Measurements from ENCODE around the gene CDC42BPB.
"Not testable (repeated sequence)": the region's sequence is repeated elsewhere in the genome, so short reads cannot be mapped to it uniquely, and the experiment has no call there.

The CDC42BPB gene

GRCh38 chr14:103071544-103072251 is 14.3 kb upstream of the CDC42BPB start:
- no peak for DNase-seq

GRCh38 chr14:103070971-103071542 is 13.7 kb upstream of the CDC42BPB start:
- DNase-seq: no peak

DNA sequence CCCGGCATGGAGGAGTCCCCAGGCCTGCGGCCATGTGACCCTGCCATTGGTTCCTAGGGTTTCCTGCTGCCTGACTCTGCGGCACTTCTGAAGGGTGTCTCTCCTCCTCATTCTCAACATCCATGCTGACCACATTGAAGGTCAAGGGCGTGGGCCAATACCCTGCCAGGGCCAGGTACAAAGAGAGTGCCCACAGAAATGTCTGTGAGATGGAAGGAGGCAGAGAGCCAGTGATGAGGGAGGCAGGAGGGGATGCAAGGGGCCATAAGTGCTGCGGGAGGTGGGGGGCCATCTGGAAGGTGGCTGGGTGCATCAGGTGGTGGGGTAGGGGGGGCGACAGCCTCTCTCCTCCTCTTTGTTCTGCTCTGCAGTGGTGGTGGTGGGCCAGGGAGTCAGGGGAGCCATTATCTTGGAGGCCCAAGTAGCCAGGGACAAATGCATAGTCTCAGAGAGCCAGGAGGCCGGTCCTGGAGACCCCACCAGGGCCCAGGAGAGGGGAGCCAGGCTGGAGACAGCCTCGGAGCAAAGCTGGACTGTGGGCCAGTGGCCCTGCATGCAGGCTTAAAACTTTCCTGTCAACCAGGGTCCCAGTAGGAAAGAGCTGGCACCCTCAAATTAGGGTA is 13.0 kb upstream of the CDC42BPB start:
- no peak for DNase-seq

GRCh38 chr14:103068351-103069073 is 11.2 kb upstream of the CDC42BPB start:
- DNase-seq: no peak

DNA sequence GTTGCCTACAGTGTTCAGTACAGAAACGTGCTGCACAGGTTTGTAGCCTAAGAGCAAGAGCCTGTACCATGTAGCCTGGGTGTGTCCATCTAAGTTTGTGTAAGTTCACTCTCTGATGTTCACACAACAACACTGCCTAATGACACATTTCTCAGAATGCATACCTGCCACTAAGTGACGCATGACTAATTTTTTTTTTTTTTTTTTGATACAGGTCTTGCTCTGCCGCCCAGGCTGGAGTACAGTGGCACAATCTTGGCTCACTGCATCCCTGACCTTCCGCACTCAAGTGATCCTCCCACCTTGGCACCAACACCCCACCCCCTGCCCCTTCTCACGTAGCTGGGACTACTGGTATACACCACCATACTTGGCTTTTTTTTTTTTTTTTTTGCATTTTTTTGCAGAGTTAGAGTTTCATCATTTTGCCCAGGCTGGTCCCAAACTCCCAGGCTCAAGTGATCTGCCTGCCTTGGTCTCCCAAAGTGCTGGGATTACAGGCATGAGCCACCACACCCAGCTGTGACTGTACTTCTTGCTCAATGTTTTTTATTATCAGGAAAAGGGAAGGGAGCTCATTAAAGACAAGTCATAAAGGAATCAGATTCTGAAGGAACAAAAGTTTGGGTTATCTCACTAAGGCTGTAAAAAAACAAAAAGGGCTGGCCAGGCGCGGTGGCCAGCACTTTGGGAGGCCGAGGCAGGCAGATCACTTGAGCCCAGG is 10.0 kb upstream of the CDC42BPB start:
- DNase-seq: peak in 1 of 2 experiments; percentile 17

GRCh38 chr14:103066399-103066798 is 9.1 kb upstream of the CDC42BPB start:
- DNase-seq: no peak

- DNase-seq: no peak
Observed at GRCh38 chr14:103065861-103066260, 8.5 kb upstream of the CDC42BPB start.

- DNase-seq: no peak
Observed at GRCh38 chr14:103064978-103065377, 7.6 kb upstream of the CDC42BPB start.

GRCh38 chr14:103064436-103064835 is 7.1 kb upstream of the CDC42BPB start:
- no peak for DNase-seq

DNA sequence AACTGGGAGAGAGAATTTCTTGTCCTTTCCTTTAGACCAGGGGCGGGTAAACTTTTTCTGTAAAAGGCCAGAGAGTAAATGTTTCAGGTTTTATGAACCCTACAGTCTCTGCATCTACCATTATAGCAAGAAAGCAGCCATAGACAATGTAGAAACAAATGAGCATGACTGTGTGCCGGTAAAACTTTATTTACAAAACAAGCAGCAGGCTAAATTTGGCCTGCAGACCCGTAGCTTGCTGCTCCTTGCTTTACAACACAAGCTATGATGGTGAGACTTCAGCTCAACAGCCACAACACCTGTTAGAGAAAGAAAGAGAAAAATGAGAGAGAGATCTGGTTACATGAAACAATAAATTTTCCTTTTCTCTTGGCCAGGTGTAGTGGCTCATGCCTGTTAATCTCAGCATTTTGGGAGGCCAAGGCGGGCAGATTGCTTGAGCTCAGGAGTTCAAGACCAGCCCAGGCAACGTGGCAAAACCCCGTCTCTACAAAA is 4.2 kb upstream of the CDC42BPB start:
- DNase-seq: no peak

GRCh38 chr14:103059556-103059955 is 2.2 kb upstream of the CDC42BPB start:
- DNase-seq: no peak

DNA sequence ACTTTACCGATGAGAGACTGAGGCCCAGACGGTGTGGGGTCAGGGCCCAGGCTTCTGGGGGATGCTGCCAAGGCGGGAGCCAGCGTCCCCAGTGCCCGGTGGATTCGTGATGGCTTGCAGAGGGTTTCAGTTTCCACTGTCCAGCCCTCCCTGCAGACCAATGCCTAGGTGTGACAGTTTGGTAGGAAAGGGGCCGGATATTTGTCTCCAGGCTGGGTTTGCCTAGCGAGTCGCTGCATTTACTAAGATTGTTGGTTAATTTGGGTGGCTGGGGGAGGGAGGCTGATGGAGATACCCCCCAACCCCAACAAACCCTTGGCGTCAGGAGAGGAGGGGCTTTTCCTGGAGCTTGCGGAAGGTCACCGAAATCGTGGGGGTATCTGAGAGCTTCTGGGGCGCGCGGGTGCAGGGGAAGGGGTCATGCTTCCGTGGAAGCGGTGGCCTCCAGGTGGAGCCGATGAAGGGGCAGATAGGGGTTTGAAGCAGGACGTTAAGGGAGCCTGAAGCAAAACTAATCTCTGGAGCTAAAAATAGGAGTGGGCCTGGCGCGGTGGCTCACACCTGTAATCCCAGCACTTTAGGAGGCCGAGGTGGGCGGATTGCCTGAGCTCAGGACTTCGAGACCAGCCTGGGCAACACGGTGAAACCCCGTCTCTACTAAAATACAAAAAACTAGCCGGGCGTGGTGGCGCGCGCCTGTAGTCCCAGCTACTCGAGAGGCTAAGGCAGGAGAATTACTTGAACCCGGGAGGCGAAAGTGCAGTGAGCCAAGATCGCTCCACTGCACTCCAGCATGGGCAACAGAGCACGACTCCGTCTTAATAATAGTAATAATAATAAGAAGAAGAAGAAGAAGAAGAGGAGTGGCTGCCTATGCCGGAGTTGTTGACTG is 1.1 kb upstream of the CDC42BPB start:
- no peak for DNase-seq

GRCh38 chr14:103057028-103057371 is 349 bp downstream of the CDC42BPB start:
- DNase-seq: no peak

DNA sequence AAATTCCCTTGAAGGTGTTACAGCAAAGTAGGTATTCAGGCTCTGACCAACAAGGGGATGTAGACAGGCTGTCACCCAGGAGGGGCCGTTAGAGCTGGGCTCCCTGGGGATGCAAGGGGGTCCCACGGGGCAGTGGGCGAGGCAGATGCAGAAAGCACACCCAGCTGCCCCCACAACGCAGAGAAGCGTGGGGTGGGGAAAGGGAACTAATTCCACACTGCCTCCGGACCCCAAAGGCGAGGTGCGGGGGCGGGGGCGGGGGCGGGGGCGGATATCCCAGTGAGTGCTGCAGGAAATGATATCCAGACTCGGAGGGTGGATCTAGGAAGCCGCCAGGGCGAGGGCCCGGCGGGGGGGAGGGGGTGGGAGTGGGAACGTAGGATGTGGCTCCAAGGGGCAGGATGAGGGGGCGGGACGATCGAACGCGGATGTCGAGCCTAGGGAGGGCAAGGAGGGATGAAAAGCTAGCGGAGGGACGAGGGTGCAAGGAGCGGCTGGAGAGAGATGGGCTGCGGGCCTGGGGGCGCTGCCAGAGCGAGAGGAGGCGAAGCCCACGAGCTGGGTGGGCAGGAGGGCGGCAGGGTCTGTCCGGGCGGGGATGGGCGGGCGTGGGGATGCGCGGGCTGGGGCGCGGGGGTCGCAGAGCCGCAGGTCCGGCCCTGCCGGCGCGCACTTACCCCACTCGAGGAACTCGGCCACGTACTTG is 874 bp downstream of the CDC42BPB start:
- peak; percentile 25 to 71 for DNase-seq

GRCh38 chr14:103055695-103056094 is 1.7 kb downstream of the CDC42BPB start:
- DNase-seq: no peak

DNA sequence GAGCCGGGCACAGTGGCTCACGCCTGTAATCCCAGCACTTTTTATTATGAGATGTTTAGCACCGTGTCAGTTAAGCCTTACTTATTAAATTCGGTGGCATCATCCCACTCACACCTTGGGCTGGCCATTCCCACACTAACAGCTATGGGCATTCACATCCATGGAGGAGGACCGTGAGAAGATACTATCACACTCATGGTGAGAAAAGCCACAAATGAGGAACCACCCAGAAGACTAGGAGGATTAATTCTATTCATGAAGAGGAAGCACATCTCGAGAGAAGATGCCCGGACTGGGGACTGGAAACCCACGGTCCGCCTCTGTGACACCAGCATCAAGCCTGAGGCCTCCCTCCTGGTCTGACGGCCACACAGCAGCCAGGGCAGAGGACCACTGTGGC is 4.9 kb downstream of the CDC42BPB start:
- DNase-seq: no peak

- DNase-seq: no peak
Observed at GRCh38 chr14:103050935-103051334, 6.4 kb downstream of the CDC42BPB start.

- not testable (repeated sequence) for DNase-seq
Observed at GRCh38 chr14:103047453-103047852, 9.9 kb downstream of the CDC42BPB start.

GRCh38 chr14:103045371-103045869 is 11.9 kb downstream of the CDC42BPB start:
- no peak for DNase-seq

DNA sequence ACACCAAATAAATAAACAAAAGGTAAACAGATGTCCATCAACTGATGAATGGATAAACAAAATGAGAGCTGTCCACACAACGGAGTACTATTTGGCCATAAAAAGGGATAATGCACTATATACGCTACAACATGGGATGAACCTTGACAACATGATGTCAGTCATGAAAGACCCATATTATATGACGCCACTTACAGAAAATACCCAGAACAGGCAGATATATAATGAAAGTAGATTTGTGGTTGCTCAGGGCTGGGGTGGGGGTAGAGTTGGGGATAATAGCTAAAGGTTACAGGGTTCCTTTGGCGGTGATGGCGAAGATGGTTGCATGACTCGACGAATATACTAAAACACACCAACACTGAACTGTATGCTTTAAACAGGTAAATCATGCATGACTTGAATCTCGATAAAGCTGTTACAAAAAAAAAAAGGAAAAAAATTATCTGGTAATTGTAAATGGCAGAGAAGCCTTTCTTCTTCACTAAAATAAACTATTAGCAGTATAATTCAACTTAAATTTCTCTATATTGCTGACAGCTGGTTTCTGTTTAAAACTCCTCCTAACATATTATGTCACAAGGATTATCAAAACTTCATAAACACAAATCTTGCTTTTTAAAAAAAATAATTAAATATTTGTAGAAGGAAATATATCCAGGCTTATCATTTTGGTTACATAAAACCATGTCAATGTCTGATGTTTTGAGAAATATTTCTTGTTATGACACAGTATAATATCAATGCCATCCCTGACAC is 13.9 kb downstream of the CDC42BPB start:
- no peak for DNase-seq
